GM18873 (cell line): ENCODE measurements around the gene CILP2.

Experiments
- ATAC-seq: cut with Tn5 transposase; IDR thresholded peaks from one replicate; pipeline ENCODE4 v1.9.1; 2021; ENCODE audit warnings: mild to moderate bottlenecking, moderate library complexity, moderate number of reproducible peaks; ENCODE audit not compliant: unreplicated experiment, low FRiP score

Gene CILP2

GRCh38 chr19:19562665-19563347, 24.7 kb downstream of the CILP2 start:
- ATAC-seq = no peak

- ATAC-seq = no peak
These were observed 25.3 kb downstream of the CILP2 start for GRCh38 chr19:19563348-19563848.

- ATAC-seq = no peak
These were observed 28.2 kb downstream of the CILP2 start for GRCh38 chr19:19566306-19566705.

GRCh38 chr19:19567391-19567790, 29.3 kb downstream of the CILP2 start:
- ATAC-seq = no peak

- ATAC-seq = no peak
These were observed 31.0 kb downstream of the CILP2 start for GRCh38 chr19:19568802-19569756.

GRCh38 chr19:19570571-19570970, 32.5 kb downstream of the CILP2 start:
- ATAC-seq = no peak

- no peak for ATAC-seq
These were observed 33.2 kb downstream of the CILP2 start for GRCh38 chr19:19571071-19571786.

- ATAC-seq = no peak
These were observed 37.3 kb downstream of the CILP2 start for GRCh38 chr19:19575411-19575810.

GRCh38 chr19:19578252-19578651, 40.2 kb downstream of the CILP2 start:
- no peak for ATAC-seq

GRCh38 chr19:19579533-19580361, 41.7 kb downstream of the CILP2 start:
- no peak for ATAC-seq

- ATAC-seq = no peak
These were observed 42.4 kb downstream of the CILP2 start for GRCh38 chr19:19580418-19580817.

GRCh38 chr19:19581391-19581790, 43.3 kb downstream of the CILP2 start:
- no peak for ATAC-seq

GRCh38 chr19:19582471-19582870, 44.4 kb downstream of the CILP2 start:
- ATAC-seq = no peak

GRCh38 chr19:19584356-19584755, 46.3 kb downstream of the CILP2 start:
- no peak for ATAC-seq

- ATAC-seq = no peak
These were observed 49.7 kb downstream of the CILP2 start for GRCh38 chr19:19587771-19588170.

GRCh38 chr19:19588546-19588945, 50.5 kb downstream of the CILP2 start:
- ATAC-seq = no peak

GRCh38 chr19:19591133-19591825, 53.2 kb downstream of the CILP2 start:
- ATAC-seq = peak; percentile 59

GRCh38 chr19:19592690-19593089, 54.6 kb downstream of the CILP2 start:
- ATAC-seq = no peak

GRCh38 chr19:19594381-19594780, 56.3 kb downstream of the CILP2 start:
- ATAC-seq = no peak
